ENCODE data around the gene RELL2.

DNA sequence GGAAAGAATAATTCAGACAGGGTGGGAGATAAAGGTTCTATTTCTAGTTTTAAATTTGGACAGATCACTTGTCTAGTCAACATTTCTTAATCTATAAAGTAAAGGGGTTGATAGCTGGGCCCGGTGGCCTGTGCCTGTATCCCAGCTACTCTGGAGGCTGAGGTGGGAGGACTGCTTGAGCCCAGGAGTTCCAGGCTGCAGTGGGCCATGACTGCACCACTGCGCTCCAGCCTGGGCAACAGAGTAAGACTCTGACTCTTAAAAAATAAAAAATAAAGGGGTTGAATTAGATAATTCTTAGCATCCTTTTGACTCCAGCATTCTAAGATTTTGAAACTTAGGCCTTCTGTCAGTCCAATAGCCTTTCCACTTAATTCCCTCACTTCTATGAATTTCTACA lies 28.8 kb upstream of the RELL2 start:
- no peak for TF ChIP-seq POLR2A (IDR thresholded peaks at IDR 0.05)
- TF ChIP-seq POLR2AphosphoS5 (IDR thresholded peaks at IDR 0.05): no peak
